Heart left ventricle (tissue), 16 donors: Measurements from ENCODE around the gene SKOR1. TPM values are rescaled to one million over a fixed set of nuclear protein-coding genes. Genes with fewer than 3 reads are reported as not detected.

Experiments
- ATAC-seq, 4 donors: fragments of 200-7000 bp; cut with Tn5 transposase; one replicate each; pipeline ENCODE4 v1.9.1; 2020 to 2022; ENCODE audit warnings: moderate library complexity in 4 of 4, mild to moderate bottlenecking in 3 of 4, moderate number of reproducible peaks in 1 of 4
- DNase-seq, 5 donors: peaks; one replicate each; pipeline ENCODE4 v3.0.0-alpha.2; 2020
- H3K27ac ChIP-seq, 12 donors: fragments of 200-600 bp; sonication (generic) in 4 of 12; one replicate each; pipeline versions ENCODE4 v1.5.0 to v1.8.0; 2016 to 2022; ENCODE audit warnings: mild to moderate bottlenecking in 2 of 12
- H3K27me3 ChIP-seq, 9 donors: fragments of 200-600 bp; sonication (generic) in 2 of 9; one replicate each; pipeline versions ENCODE4 v1.5.1 to v1.8.0; 2016 to 2022; ENCODE audit warnings: mild to moderate bottlenecking in 3 of 9
- H3K36me3 ChIP-seq, 9 donors: fragments of 200-600 bp; sonication (generic) in 2 of 9; one replicate each; pipeline versions ENCODE4 v1.5.0 to v1.8.0; 2018 to 2022; ENCODE audit warnings: mild to moderate bottlenecking in 2 of 9
- H3K4me1 ChIP-seq, 12 donors: fragments of 200-600 bp; sonication (generic) in 4 of 12; one replicate each; pipeline versions ENCODE4 v1.5.0 to v1.8.0; 2016 to 2022; ENCODE audit warnings: mild to moderate bottlenecking in 3 of 12
- H3K4me3 ChIP-seq, 12 donors: fragments of 200-600 bp; sonication (generic) in 4 of 12; one replicate each; pipeline versions ENCODE4 v1.5.0 to v1.8.0; 2017 to 2022; ENCODE audit warnings: mild to moderate bottlenecking in 9 of 12, moderate library complexity in 4 of 12
- H3K9me3 ChIP-seq, 12 donors: fragments of 200-600 bp; sonication (generic) in 4 of 12; one replicate each; pipeline versions ENCODE4 v1.5.0 to v1.8.0; 2016 to 2022; ENCODE audit warnings: mild to moderate bottlenecking in 1 of 12
- POLR2A ChIP-seq, 2 donors: fragments of 450-650 bp; IDR thresholded peaks; one replicate each; pipeline ENCODE4 v1.6.1; 2017; ENCODE audit warnings: antibody characterized with exemption in 2 of 2, mild to moderate bottlenecking in 2 of 2, moderate library complexity in 2 of 2
- WGBS, 4 donors: extraction: QIAGEN DNeasy Blood & Tissue Kit in 2 of 4; methylation state at CpG; one replicate each; pipeline versions ENCODE4 v1.1.5 to v1.1.7; 2013 to 2018; 5-methylcytosine and 5-hydroxymethylcytosine counted together
- intact Hi-C, 10 donors: fragments of 100-400 bp; cut with DNase I; formaldehyde crosslinking; loops; one replicate each; pipeline versions ENCODE4 v1.11.1 to v1.14.2; 2022
- polyA plus RNA-seq, 2 donors: library from polyadenylated mRNA; stranded (reverse); fragments of 200-250 nt; gene quantifications; one replicate each; pipeline ENCODE4 v1.2.3, GENCODE V29; 2013
- total RNA-seq, 9 donors: library from RNA; depleted of rRNA in 2 of 9; stranded (reverse); fragments of >200 nt in 2 of 9; fragmentation: NEBNext Ultra II Directional in 3 of 9; extraction: Animal tissue kit (Norgen Biotek cat#: 25700) in 3 of 9; gene quantifications; one replicate each; pipeline versions ENCODE4 v1.1.0 to v1.2.4, GENCODE V29; 2016 to 2023
- TF ChIP-seq, protein P1 (sequence below), 12 donors: fragments of 200-600 bp; sonication (generic) in 4 of 12; IDR thresholded peaks; one replicate each; pipeline versions ENCODE4 v1.5.0 to v1.8.0; 2018 to 2022; ENCODE audit warnings: antibody characterized with exemption in 12 of 12, mild to moderate bottlenecking in 5 of 12
- donor health status: ischemic (EF 13 %, LVEDD 7.1; RV severe dilation, severe dysfunction).
- donor health status: healthy with polysubstance abuse.
- donor health status: DM: no; HTN: yes; CAD: no.
- donor health status: DM: no; HTN: no; CAD: no.
- donor health status: ischemic (EF 25% LVEDD 6.9; RV normal size, moderate dysfunction).
- donor health status: ischemic (EF 25% LVEDD 5.7; RV mildly dilated, moderate dysfunction).
- donor health status: healthy.
- donor health status: DM: yes; HTN: yes; CAD: no.
- donor health status: ischemic (EF 35%, LVEDD 5.7; RV mildly dilated, moderate dysfunction).
- donor health status: nonischemic (EF 11% LVEDD 7.7; RV severe dilation, severe dysfunction).
- donor health status: DM: yes; HTN: yes; CAD: no.
- donor health status: PGD.
- donor health status: ischemic (EF 29% LVEDD 5.4; RV normal size, mild dysfunction).
- donor health status: nonischemic (EF 23%, LVEDD 6.1; RV moderate dilation, normal function).

The SKOR1 gene
- total and polyA plus RNA-seq, 11 donors, result 0.07 to 0.27 (median 0.19) TPM; not detected in 2

DNA sequence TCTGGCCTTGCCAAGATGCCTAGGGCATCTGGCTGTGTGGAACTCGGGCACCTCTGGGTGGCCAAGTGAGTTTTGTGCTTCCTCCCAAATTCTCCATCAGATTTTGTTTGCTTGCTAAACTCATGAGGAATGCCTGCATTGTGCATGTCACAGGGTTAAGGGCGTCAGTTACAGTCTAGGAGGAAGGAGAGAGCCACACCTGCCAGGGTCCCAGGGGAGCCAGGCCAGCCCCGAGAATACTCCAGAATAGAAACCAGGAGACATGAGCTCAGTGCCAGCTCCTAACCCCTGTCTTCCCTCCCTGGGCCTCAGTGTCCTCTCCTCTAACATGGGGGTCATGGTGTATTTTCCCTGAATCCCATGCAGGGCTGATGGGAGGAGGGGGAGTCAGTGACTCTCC lies 22.0 kb upstream of the SKOR1 start:
- 42 to 71% (median 66%) methylated on average over 3 of the region's 3 CpGs for whole genome bisulfite sequencing, 4 donors
- H3K36me3 ChIP-seq, result peaks cover 0 to 9% (median 0%) of the 10 kb centered on the region in 9 donors
- intact Hi-C loops, result no loop called here
- no peak overlapping the region for H3K4me3 ChIP-seq
- ATAC-seq (peak in 2 of 4 donors; percentile 45 to 55), DNase-seq (no peak)
- H3K9me3 ChIP-seq, result no peaks in the 10 kb centered on the region
- H3K4me1 ChIP-seq, result peaks cover 0 to 20% (median 0%) of the 10 kb centered on the region in 12 donors
- no peaks in the 10 kb centered on the region for H3K27me3 ChIP-seq
- H3K27ac ChIP-seq, result no peak overlapping the region
- no peak for TF ChIP-seq POLR2A (IDR thresholded peaks at IDR 0.05)
- TF ChIP-seq, protein P1, sequence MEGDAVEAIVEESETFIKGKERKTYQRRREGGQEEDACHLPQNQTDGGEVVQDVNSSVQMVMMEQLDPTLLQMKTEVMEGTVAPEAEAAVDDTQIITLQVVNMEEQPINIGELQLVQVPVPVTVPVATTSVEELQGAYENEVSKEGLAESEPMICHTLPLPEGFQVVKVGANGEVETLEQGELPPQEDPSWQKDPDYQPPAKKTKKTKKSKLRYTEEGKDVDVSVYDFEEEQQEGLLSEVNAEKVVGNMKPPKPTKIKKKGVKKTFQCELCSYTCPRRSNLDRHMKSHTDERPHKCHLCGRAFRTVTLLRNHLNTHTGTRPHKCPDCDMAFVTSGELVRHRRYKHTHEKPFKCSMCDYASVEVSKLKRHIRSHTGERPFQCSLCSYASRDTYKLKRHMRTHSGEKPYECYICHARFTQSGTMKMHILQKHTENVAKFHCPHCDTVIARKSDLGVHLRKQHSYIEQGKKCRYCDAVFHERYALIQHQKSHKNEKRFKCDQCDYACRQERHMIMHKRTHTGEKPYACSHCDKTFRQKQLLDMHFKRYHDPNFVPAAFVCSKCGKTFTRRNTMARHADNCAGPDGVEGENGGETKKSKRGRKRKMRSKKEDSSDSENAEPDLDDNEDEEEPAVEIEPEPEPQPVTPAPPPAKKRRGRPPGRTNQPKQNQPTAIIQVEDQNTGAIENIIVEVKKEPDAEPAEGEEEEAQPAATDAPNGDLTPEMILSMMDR (IDR thresholded peaks at IDR 0.05), result no peak

DNA sequence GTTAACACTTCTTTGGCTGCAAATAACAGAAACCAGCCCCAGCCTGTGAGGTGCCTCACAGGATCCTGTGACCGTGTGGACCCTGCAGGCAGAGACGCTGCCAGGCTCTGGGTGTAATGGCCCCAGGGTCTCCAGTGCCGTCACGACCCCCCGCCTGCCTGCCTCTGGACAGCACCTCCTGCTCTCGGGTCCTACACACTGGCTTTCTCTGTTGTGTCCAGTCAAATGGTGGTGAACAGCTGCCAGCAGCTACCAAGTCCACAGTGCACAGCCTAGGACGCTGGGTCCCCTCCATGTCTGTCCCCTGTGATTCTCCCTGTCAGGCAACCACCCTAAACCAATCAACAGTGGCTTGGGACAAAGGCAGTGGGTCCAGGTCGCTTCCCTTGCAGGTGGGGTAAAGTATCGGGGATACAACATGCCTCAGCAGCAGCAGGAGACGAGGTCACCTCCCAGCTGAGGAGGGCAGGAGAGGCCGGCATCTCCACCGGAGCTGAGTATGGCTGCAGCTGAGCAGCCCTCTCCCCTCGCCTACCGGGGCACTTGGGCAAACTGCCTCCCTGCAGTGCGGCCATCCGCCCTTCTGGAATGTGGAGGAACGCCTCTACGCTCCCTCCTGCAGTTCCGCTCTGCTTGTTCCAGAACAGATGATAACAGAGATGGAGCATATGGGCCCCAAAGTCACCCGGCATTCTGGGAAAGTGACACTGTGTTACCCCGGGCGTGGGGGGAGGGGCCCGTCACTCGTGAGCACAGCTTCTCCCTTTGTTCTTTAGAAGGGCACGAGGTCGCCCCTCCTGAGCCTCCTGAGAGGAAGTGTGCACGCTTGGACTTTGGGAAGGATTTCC lies 21.1 kb upstream of the SKOR1 start:
- 60 to 78% (median 70%) methylated on average over 18 to 27 of the region's 27 CpGs for WGBS, 4 donors
- intact Hi-C loops, result no loop called here
- Histone ChIP-seq H3K27ac (no peak overlapping the region), H3K4me1 (peaks cover 0 to 20% (median 0%) of the 10 kb centered on the region in 12 donors), H3K9me3 (no peaks in the 10 kb centered on the region), H3K36me3 (peaks cover 0 to 10% (median 0%) of the 10 kb centered on the region in 9 donors), H3K4me3 (no peak overlapping the region), H3K27me3 (no peaks in the 10 kb centered on the region)
- ATAC-seq (peak in 2 of 4 donors; percentile 20 to 46), DNase-seq (no peak)
- TF ChIP-seq, protein P1 (IDR thresholded peaks at IDR 0.05), result no peak
- TF ChIP-seq POLR2A (IDR thresholded peaks at IDR 0.05), result no peak

DNA sequence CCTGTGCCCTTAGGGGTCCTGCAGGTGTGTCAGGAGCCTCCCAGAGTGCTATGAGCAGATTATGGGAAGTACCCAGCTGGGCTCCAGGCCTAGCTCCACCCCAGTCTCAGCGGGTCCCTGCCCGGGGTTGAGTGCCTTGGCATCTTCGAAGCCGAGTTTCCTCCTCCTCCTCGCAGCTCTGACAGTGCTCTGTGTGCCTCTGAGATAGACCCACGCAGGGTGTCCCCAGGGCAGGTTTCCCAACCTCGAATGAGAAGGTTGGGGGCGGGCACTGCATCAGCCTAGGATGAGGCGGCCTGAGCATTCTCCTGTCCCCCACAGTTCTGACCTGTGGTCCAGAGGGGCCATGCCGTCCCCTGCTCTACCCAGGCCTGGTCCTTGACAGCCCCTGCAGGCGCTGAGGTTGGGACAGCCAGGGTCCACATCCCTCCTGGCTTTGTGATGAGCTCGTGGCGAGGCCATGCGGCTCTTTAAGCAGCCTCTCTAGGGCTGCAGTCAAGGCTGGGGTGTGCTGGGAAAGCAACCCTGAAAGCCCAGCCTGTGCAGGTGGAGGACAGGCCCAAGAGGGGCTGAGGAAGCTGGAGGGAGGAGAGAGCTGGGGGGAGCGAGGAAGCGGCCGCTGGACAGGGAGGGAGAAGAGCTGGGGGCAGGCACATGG lies 20.2 kb upstream of the SKOR1 start:
- no peak for TF ChIP-seq POLR2A (IDR thresholded peaks at IDR 0.05)
- TF ChIP-seq, protein P1 (IDR thresholded peaks at IDR 0.05), result no peak
- intact Hi-C loops, result no loop called here
- Histone ChIP-seq H3K27ac (no peak overlapping the region), H3K27me3 (no peaks in the 10 kb centered on the region), H3K9me3 (no peaks in the 10 kb centered on the region), H3K4me3 (no peak overlapping the region), H3K4me1 (peaks cover 0 to 20% (median 0%) of the 10 kb centered on the region in 12 donors), H3K36me3 (peaks cover 0 to 12% (median 0%) of the 10 kb centered on the region in 9 donors)
- DNase-seq (no peak), ATAC-seq (no peak)
- WGBS, 4 donors, result 84 to 85% (median 85%) methylated on average over 17 of the region's 17 CpGs
